Mesothelial cell of epicardium (in vitro differentiated cells): ENCODE results near the gene RUSC1. TPM values are rescaled to one million over a fixed set of nuclear protein-coding genes. Genes with fewer than 3 reads are reported as not detected.

Experiments used
- microRNA-seq: library from miRNA; unstranded; fragments of <30 nt; microRNA quantifications from one replicate; pipeline ENCODE4 v1.2.0, GENCODE V29; 2021; ENCODE audit warnings: inconsistent platforms, mixed read lengths
- total RNA-seq: library from RNA; stranded (reverse); gene quantifications from 3 replicates; pipeline ENCODE4 v1.2.1, GENCODE V29; 2021

Gene RUSC1
- total RNA-seq, 1 donor from 2014 or later: 55.5 TPM

Small RNAs within 50 kb of the gene (microRNA-seq; reads per million reads assigned to microRNA genes)
- gene MIR555: not detected

Other genes with a start within 250 kb of the RUSC1 start
- gene EFNA3, start 242.1 kb upstream of the RUSC1 start, total RNA-seq: 14.6 to 17.8 TPM (median 15.4 TPM) in 3 replicates
- gene EFNA1, start 193.0 kb upstream of the RUSC1 start, total RNA-seq: 92.4 to 94.8 TPM (median 93.1 TPM) in 3 replicates
- 25.6 to 33.5 TPM (median 25.9 TPM) in 3 replicates for gene SLC50A1, start 185.0 kb upstream of the RUSC1 start, total RNA-seq
- gene DPM3, start 180.4 kb upstream of the RUSC1 start, total RNA-seq: 49.7 to 60.9 TPM (median 54.1 TPM) in 3 replicates
- 120 to 143 TPM (median 123 TPM) in 3 replicates for gene KRTCAP2, start 147.6 kb upstream of the RUSC1 start, total RNA-seq
- gene TRIM46, start 147.0 kb upstream of the RUSC1 start, total RNA-seq: 5.7 to 6.6 TPM (median 6.3 TPM) in 3 replicates
- 53.1 to 57.9 TPM (median 54.0 TPM) in 3 replicates for gene THBS3, start 113.0 kb upstream of the RUSC1 start, total RNA-seq
- 33.9 to 35.7 TPM (median 33.9 TPM) in 3 replicates for gene MTX1, start 112.2 kb upstream of the RUSC1 start, total RNA-seq
- gene ENTREP3, start 65.4 kb upstream of the RUSC1 start, total RNA-seq: 51.9 to 56.1 TPM (median 56.0 TPM) in 3 replicates
- 46.8 to 50.5 TPM (median 49.8 TPM) in 3 replicates for gene SCAMP3, start 58.5 kb upstream of the RUSC1 start, total RNA-seq
- 104 to 108 TPM (median 105 TPM) in 3 replicates for gene CLK2, start 47.4 kb upstream of the RUSC1 start, total RNA-seq
- gene HCN3, start 43.4 kb upstream of the RUSC1 start, total RNA-seq: 12.9 to 13.6 TPM (median 13.1 TPM) in 3 replicates
- 0.11 TPM in 1 of 3 replicates, not detected in the others for gene PKLR, start 19.5 kb upstream of the RUSC1 start, total RNA-seq
- 153 to 166 TPM (median 162 TPM) in 3 replicates for gene FDPS, start 12.0 kb upstream of the RUSC1 start, total RNA-seq
- 84.5 to 87.9 TPM (median 87.7 TPM) in 3 replicates for gene ASH1L, start 241.9 kb downstream of the RUSC1 start, total RNA-seq